ENCODE results near the gene TMEM114. TPM values are rescaled to one million over a fixed set of nuclear protein-coding genes. Genes with fewer than 3 reads are reported as not detected.

Gene TMEM114
- not detected in 2 replicates for polyA plus RNA-seq (2011; rRNA removed)
- polyA plus RNA-seq (2012; cell fraction: cytosol; rRNA removed) = not detected in 2 replicates
- polyA plus RNA-seq (2012; cell fraction: nucleus; rRNA removed) = not detected in 2 replicates
- polyA plus RNA-seq (2017; fragmentation: RNase III; extraction: RNeasy Plus Mini Kit Qiagen cat#74134 plus additional on column Dnase treatment) = not detected in 3 replicates
- polyA minus RNA-seq (2011; rRNA and poly(A)+ RNA removed) = not detected in 2 replicates

- POLR2A ChIA-PET = no interaction called here
- H3K4me2 ChIP-seq = no peak within 1 kb of the TSS
- no peaks in the 10 kb centered on the region for H3K4me1 ChIP-seq
- H3K4me3 ChIP-seq = no peak within 1 kb of the TSS
- 40% methylated on average over 41 of the region's 41 CpGs for WGBS (ENCODE audit: missing lambda C conversion rate)
- CTCF ChIA-PET = interaction anchor here (0.9 to 1.3 kb wide), 3 partner anchors 18 to 544 kb away, joined by 3 read pairs; no protein-coding TSS in a partner anchor
- FAIRE-seq = no peak
- H3K9me3 ChIP-seq = no peaks in the 10 kb centered on the region
- ATAC-seq = no peak
- H3K27ac ChIP-seq = no peak within 1 kb of the TSS
- TF ChIP-seq TP53 (CRISPR knock-in tag; IDR thresholded peaks at IDR 0.05) (no peak), PHF8 (IDR thresholded peaks at IDR 0.05; ENCODE audit: borderline replicate concordance, low read depth) (no peak), ZFP36 (IDR thresholded peaks at IDR 0.05; ENCODE audit: borderline replicate concordance, partially characterized antibody) (no peak), MYC (IDR thresholded peaks at IDR 0.05; ENCODE audit: borderline replicate concordance, low read length) (no peak), BCL3 (IDR thresholded peaks at IDR 0.05) (no peak), EP300 (IDR thresholded peaks at IDR 0.05) (no peak), ATOH8 (CRISPR knock-in tag; IDR thresholded peaks at IDR 0.05; ENCODE audit: low read depth) (no peak), HDAC2 (IDR thresholded peaks at IDR 0.05) (no peak), KDM5A (IDR thresholded peaks at IDR 0.05) (no peak), CHD2 (IDR thresholded peaks at IDR 0.05; ENCODE audit: low read length, partially characterized antibody) (no peak), RAD21 (conservative IDR thresholded peaks at IDR 0.05 in 1 of 2, IDR thresholded peaks at IDR 0.05 in 1 of 2) (no peak), RCOR1 (IDR thresholded peaks at IDR 0.05; ENCODE audit: low read depth, low read length) (no peak), ZC3H11A (IDR thresholded peaks at IDR 0.05) (no peak), BHLHE40 (IDR thresholded peaks at IDR 0.05; ENCODE audit: low read depth, low read length) (no peak), SMC3 (IDR thresholded peaks at IDR 0.05) (no peak), ZSCAN20 (CRISPR knock-in tag; IDR thresholded peaks at IDR 0.05) (no peak), MAX (IDR thresholded peaks at IDR 0.05) (no peak), E2F6 (IDR thresholded peaks at IDR 0.05; ENCODE audit: borderline replicate concordance, low read depth) (no peak), NFE2L2 (conservative IDR thresholded peaks at IDR 0.05; ENCODE audit: low read length) (no peak)
- DNase-seq (ENCODE audit: low read depth in 1 of 2, low spot score in 1 of 2) = no peak
These were observed at the start of gene TMEM114 for GRCh38 chr16:8589900-8590688. TMEM114 (minus strand) TSS chr16:8590511; CDS start chr16:8589838, 673 bp downstream.

- ATAC-seq (no peak), FAIRE-seq (no peak), DNase-seq (ENCODE audit: low read depth in 1 of 2, low spot score in 1 of 2) (no peak)
- Histone ChIP-seq H3K27ac (no peak overlapping the region), H3K4me2 (no peak overlapping the region), H3K4me1 (no peaks in the 10 kb centered on the region), H3K9me3 (no peaks in the 10 kb centered on the region), H3K4me3 (no peak overlapping the region)
- POLR2A ChIA-PET = no interaction called here
- WGBS (ENCODE audit: missing lambda C conversion rate) = 93% methylated on average over 10 of the region's 13 CpGs
- CTCF ChIA-PET = interaction anchor here (0.9 to 2.1 kb wide), 2 partner anchors 15 to 21 kb away, joined by 3 to 8 read pairs; no protein-coding TSS in a partner anchor
- TF ChIP-seq NR3C1 (IDR thresholded peaks at IDR 0.05) = no peak
- no peak for TF ChIP-seq SREBF2 (IDR thresholded peaks at IDR 0.05)
- TF ChIP-seq EHMT2 (IDR thresholded peaks at IDR 0.05; ENCODE audit: low read depth) = no peak
- TF ChIP-seq REST (IDR thresholded peaks at IDR 0.05) = no peak
- TF ChIP-seq TFCP2L1 (CRISPR knock-in tag; IDR thresholded peaks at IDR 0.05) = no peak
- no peak for TF ChIP-seq ESRRA (IDR thresholded peaks at IDR 0.05; ENCODE audit: borderline replicate concordance, low read length)
- no peak for TF ChIP-seq CEBPB (IDR thresholded peaks at IDR 0.05)
- TF ChIP-seq RAD21 (conservative IDR thresholded peaks at IDR 0.05 in 1 of 2, IDR thresholded peaks at IDR 0.05 in 1 of 2) = no peak
- no peak for TF ChIP-seq ZC3H11A (IDR thresholded peaks at IDR 0.05)
- no peak for TF ChIP-seq ZSCAN20 (CRISPR knock-in tag; IDR thresholded peaks at IDR 0.05)
- TF ChIP-seq CHD2 (IDR thresholded peaks at IDR 0.05; ENCODE audit: low read length, partially characterized antibody) = no peak
- TF ChIP-seq ZNF302 (CRISPR knock-in tag; IDR thresholded peaks at IDR 0.05) = no peak
- TF ChIP-seq JUNB (IDR thresholded peaks at IDR 0.05) = no peak
- no peak for TF ChIP-seq RARB (CRISPR knock-in tag; IDR thresholded peaks at IDR 0.05)
- no peak for TF ChIP-seq CHD4 (IDR thresholded peaks at IDR 0.05; ENCODE audit: borderline replicate concordance)
These were observed 49.4 kb upstream of the TMEM114 start for GRCh38 chr16:8639694-8640093.

Measured in A549 (cell line).